Heart left ventricle (tissue), 13 donors: ENCODE measurements around the gene HIPK2.

ENCODE experiments used
- CTCF ChIP-seq, 12 donors: fragments of 200-600 bp; sonication (generic) in 4 of 12; IDR thresholded peaks; one replicate each; pipeline versions ENCODE4 v1.5.0 to v1.8.0; 2018 to 2022; ENCODE audit warnings: antibody characterized with exemption in 12 of 12, mild to moderate bottlenecking in 5 of 12
- POLR2A ChIP-seq, 2 donors: fragments of 450-650 bp; IDR thresholded peaks; one replicate each; pipeline ENCODE4 v1.6.1; 2017; ENCODE audit warnings: antibody characterized with exemption in 2 of 2, mild to moderate bottlenecking in 2 of 2, moderate library complexity in 2 of 2
- donor health status: ischemic (EF 13 %, LVEDD 7.1; RV severe dilation, severe dysfunction).
- donor health status: DM: no; HTN: yes; CAD: no.
- donor health status: DM: no; HTN: no; CAD: no.
- donor health status: ischemic (EF 25% LVEDD 6.9; RV normal size, moderate dysfunction).
- donor health status: ischemic (EF 25% LVEDD 5.7; RV mildly dilated, moderate dysfunction).
- donor health status: ischemic (EF 35%, LVEDD 5.7; RV mildly dilated, moderate dysfunction).
- donor health status: nonischemic (EF 11% LVEDD 7.7; RV severe dilation, severe dysfunction).
- donor health status: DM: yes; HTN: yes; CAD: no.
- donor health status: PGD.
- donor health status: ischemic (EF 29% LVEDD 5.4; RV normal size, mild dysfunction).
- donor health status: nonischemic (EF 23%, LVEDD 6.1; RV moderate dilation, normal function).

GRCh38 chr7:139702811-139703486 lies 74.8 kb downstream of the HIPK2 start:
- TF ChIP-seq CTCF (IDR thresholded peaks at IDR 0.05) (no peak), POLR2A (IDR thresholded peaks at IDR 0.05) (no peak)
